Lung (tissue), 12 donors: ENCODE results near the gene PDZD2. TPM values are rescaled to one million over a fixed set of nuclear protein-coding genes. Genes with fewer than 3 reads are reported as not detected.
"Not testable (repeated sequence)": the region's sequence is repeated elsewhere in the genome, so short reads cannot be mapped to it uniquely, and the experiment has no call there.

Experiments used
- ATAC-seq: fragments of 200-7000 bp; cut with Tn5 transposase; one replicate; pipeline ENCODE4 v1.9.1; 2020; ENCODE audit warnings: moderate number of reproducible peaks; ENCODE audit not compliant: insufficient read depth, low FRiP score
- DNase-seq, 3 donors: peaks; one replicate each; pipeline ENCODE4 v3.0.0-alpha.2; 2013 to 2017
- H3K27ac ChIP-seq, 2 donors: one replicate each; pipeline ENCODE4 v1.5.1; 2013; ENCODE audit warnings: mild to moderate bottlenecking in 2 of 2, moderate library complexity in 2 of 2, control low read depth in 1 of 2, inconsistent platforms in 1 of 2, low read depth in 1 of 2, low read length in 1 of 2
- H3K27me3 ChIP-seq, 3 donors: one replicate each; pipeline ENCODE4 v1.5.1; 2013; ENCODE audit warnings: low read length in 2 of 3; ENCODE audit not compliant: control insufficient read depth in 3 of 3, insufficient read depth in 3 of 3
- H3K36me3 ChIP-seq, 4 donors: one replicate each; pipeline ENCODE4 v1.5.1; 2013; ENCODE audit warnings: low read length in 4 of 4, mild to moderate bottlenecking in 1 of 4, moderate library complexity in 1 of 4; ENCODE audit not compliant: control insufficient read depth in 4 of 4, insufficient read depth in 4 of 4
- H3K4me1 ChIP-seq, 5 donors: one replicate each; pipeline ENCODE4 v1.5.1; 2013; ENCODE audit warnings: low read length in 5 of 5, mild to moderate bottlenecking in 2 of 5, moderate library complexity in 1 of 5; ENCODE audit not compliant: control insufficient read depth in 5 of 5, insufficient read depth in 5 of 5
- H3K4me3 ChIP-seq: one replicate; pipeline ENCODE4 v1.5.1; 2013; ENCODE audit warnings: mild to moderate bottlenecking, control low read depth, moderate library complexity
- H3K9ac ChIP-seq, 2 donors: one replicate each; pipeline ENCODE4 v1.5.1; 2013; ENCODE audit warnings: low read length in 2 of 2, control low read depth in 1 of 2; ENCODE audit not compliant: insufficient read depth in 1 of 2
- H3K9me3 ChIP-seq, 4 donors: one replicate each; pipeline ENCODE4 v1.5.1; 2013; ENCODE audit warnings: low read length in 3 of 4, mild to moderate bottlenecking in 1 of 4, moderate library complexity in 1 of 4; ENCODE audit not compliant: control insufficient read depth in 4 of 4, insufficient read depth in 3 of 4
- WGBS, 2 donors: extraction: QIAGEN DNeasy Blood & Tissue Kit; methylation state at CpG; one replicate each; pipeline ENCODE4 v1.1.7; 2013; 5-methylcytosine and 5-hydroxymethylcytosine counted together
- polyA plus RNA-seq, 2 donors: library from polyadenylated mRNA; stranded (reverse); fragments of 200-250 nt; gene quantifications; one replicate each; pipeline ENCODE4 v1.2.1, GENCODE V29; 2013
- total RNA-seq, 2 donors: library from RNA; depleted of rRNA in 1 of 2; stranded (reverse); fragments of >200 nt in 1 of 2; gene quantifications; one replicate each; pipeline ENCODE4 v1.2.1, GENCODE V29; 2014 to 2021
- TF ChIP-seq, protein P1 (sequence below): IDR thresholded peaks from 2 replicates; pipeline ENCODE4 v1.5.1; 2012; ENCODE audit warnings: mild to moderate bottlenecking; ENCODE audit errors: control extremely low read depth, extremely low read depth
- donor health status: control.
- donor health status: control.
- donor health status: Bipolar disorder and iron deficiency.
- donor health status: healthy.
- donor health status: DM: yes; HTN: yes; CAD: no.

PDZD2 gene
- total and polyA plus RNA-seq, 4 donors: 9.2 to 56.3 (median 24.8) TPM

DNA sequence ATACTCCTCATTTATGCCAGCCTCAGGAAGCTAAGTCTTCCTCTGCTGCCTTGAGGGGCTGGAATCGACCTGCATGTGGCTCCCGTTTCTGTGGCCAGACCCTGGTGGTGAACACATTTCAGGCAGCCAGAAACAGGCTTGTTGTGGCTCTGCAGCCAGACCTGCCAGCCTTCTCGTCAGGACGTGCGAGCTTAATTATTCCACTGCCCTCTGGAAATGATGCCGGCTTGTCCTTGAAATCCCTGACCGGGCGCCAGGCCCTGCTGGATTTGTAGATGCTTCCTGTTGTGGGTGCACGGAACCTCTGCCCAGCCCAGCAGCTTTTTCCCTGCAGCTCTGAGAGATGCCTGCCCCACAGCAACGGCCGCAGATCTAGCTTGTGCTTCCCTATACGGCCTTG, 41.6 kb downstream of the PDZD2 start:
- TF ChIP-seq, protein P1, sequence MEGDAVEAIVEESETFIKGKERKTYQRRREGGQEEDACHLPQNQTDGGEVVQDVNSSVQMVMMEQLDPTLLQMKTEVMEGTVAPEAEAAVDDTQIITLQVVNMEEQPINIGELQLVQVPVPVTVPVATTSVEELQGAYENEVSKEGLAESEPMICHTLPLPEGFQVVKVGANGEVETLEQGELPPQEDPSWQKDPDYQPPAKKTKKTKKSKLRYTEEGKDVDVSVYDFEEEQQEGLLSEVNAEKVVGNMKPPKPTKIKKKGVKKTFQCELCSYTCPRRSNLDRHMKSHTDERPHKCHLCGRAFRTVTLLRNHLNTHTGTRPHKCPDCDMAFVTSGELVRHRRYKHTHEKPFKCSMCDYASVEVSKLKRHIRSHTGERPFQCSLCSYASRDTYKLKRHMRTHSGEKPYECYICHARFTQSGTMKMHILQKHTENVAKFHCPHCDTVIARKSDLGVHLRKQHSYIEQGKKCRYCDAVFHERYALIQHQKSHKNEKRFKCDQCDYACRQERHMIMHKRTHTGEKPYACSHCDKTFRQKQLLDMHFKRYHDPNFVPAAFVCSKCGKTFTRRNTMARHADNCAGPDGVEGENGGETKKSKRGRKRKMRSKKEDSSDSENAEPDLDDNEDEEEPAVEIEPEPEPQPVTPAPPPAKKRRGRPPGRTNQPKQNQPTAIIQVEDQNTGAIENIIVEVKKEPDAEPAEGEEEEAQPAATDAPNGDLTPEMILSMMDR: no peak
- ATAC-seq (no peak), DNase-seq (no peak)
- Histone ChIP-seq H3K9me3 (no peaks in the 10 kb centered on the region), H3K27ac (peak overlapping the region in 1 of 2 donors; percentile 65), H3K4me1 (no peaks in the 10 kb centered on the region), H3K4me3 (no peak overlapping the region), H3K36me3 (no peaks in the 10 kb centered on the region), H3K9ac (no peak overlapping the region), H3K27me3 (peaks cover 0 to 7% (median 0%) of the 10 kb centered on the region in 3 donors)
- WGBS, 2 donors: 77 to 79% methylated on average over 12 of the region's 12 CpGs

DNA sequence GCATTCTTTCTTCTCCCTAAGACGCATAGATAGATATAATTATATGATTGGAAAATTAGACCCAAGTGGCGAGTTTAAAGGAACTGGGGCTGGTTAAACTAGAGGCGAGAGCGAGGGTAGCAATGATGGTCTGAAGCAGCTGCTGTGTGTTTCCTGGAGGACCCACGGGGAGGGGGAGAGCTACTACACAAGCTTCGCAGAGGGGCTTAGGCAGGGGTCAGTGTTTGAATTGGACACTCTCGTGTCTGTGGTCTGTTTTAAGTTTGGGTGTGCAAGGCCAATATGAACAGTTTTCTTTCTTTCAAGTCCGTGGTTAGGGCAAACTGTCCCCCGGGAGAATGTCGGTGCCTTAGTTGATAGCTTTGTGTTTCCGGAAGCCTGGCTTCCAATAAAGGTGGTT, 43.1 kb downstream of the PDZD2 start:
- Histone ChIP-seq H3K9me3 (no peaks in the 10 kb centered on the region), H3K27ac (no peak overlapping the region), H3K4me1 (no peaks in the 10 kb centered on the region), H3K4me3 (no peak overlapping the region), H3K36me3 (no peaks in the 10 kb centered on the region), H3K9ac (no peak overlapping the region), H3K27me3 (peaks cover 0 to 7% (median 0%) of the 10 kb centered on the region in 3 donors)
- WGBS, 2 donors: 69 to 82% methylated on average over 11 of the region's 11 CpGs
- DNase-seq (no peak), ATAC-seq (no peak)
- TF ChIP-seq, protein P1: no peak

DNA sequence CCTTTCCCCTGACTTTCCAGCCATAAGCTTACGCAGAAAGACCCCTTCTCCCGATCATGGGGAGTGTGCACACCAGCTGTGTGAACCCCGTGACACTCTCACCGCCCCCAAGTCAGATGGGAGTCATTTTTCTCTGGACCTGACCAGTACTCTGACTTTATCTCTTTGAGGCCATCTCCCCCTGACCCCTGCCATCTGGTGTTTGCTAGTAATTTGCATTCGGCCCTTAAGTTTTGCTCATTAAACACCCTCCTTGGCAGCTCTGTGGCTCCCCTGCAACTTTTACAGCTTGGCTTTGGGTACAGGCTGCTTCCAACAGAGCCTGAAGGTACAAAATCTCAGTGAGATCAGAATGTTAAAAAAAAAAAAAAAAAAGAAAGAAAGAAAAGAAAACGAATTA, 43.9 kb downstream of the PDZD2 start:
- TF ChIP-seq, protein P1: no peak
- WGBS, 2 donors: 78 to 82% methylated on average over 6 of the region's 6 CpGs
- H3K9ac ChIP-seq: no peak overlapping the region
- no peak for DNase-seq
- no peak for ATAC-seq
- no peaks in the 10 kb centered on the region for H3K4me1 ChIP-seq
- H3K27me3 ChIP-seq: peaks cover 0 to 7% (median 0%) of the 10 kb centered on the region in 3 donors
- H3K4me3 ChIP-seq: no peak overlapping the region
- no peaks in the 10 kb centered on the region for H3K36me3 ChIP-seq
- H3K9me3 ChIP-seq: no peaks in the 10 kb centered on the region
- no peak overlapping the region for H3K27ac ChIP-seq

DNA sequence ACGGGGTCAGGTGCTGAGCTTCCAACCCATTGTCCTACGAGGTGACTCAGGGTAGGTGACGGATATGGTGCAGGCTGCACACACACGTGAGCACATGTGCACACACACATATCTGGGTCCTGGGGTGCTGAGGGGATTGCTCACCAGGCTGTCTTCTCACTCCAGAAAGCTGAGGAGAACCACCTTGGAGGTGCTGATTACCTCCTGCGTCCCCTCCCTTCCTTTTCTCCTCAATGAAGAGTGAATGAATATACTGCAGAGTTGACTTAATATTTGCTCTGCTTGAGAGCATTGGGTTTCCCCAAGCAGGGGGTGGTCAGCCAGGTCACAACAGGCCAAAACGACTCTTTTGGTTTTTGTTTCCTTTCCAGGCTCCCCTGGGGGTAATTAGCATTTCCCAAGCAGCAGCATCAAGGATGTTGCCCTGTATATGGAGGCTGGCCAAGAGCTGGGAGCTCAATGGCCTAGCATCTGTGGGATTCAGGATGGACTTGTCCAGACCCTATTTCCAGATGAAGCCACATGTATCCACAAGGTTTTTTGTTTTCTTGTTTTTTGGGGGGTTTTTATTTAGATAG, 49.7 kb downstream of the PDZD2 start:
- no peak overlapping the region for H3K9ac ChIP-seq
- H3K4me3 ChIP-seq: no peak overlapping the region
- H3K36me3 ChIP-seq: no peaks in the 10 kb centered on the region
- no peaks in the 10 kb centered on the region for H3K27me3 ChIP-seq
- H3K9me3 ChIP-seq: no peaks in the 10 kb centered on the region
- ATAC-seq (no peak), DNase-seq (no peak)
- 70 to 81% methylated on average over 6 of the region's 6 CpGs for WGBS, 2 donors
- no peaks in the 10 kb centered on the region for H3K4me1 ChIP-seq
- TF ChIP-seq, protein P1: no peak
- H3K27ac ChIP-seq: no peak overlapping the region

DNA sequence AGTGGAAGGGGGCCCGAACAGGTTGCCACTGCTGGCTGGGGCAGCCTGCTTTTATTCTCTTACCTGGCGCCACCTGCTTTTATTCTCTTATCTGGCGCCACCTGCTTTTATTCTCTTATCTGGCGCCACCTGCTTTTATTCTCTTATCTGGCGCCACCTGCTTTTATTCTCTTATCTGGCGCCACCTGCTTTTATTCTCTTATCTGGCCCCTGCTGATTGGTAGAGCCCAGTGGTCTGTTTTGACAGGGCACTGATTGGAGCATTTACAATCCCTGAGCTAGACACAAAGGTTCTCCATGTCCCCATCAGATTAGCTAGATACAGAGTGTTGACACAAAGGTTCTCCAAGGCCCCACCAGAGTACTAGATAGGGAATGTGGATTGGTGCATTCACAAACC, 52.5 kb downstream of the PDZD2 start:
- H3K9ac ChIP-seq, H3K27ac ChIP-seq, H3K4me3 ChIP-seq, DNase-seq, H3K4me1 ChIP-seq, ATAC-seq, H3K9me3 ChIP-seq, H3K36me3 ChIP-seq, H3K27me3 ChIP-seq: not testable (repeated sequence)
- 95 to 96% methylated on average over 6 of the region's 6 CpGs for WGBS, 2 donors
